ENCODE measurements around the gene CAMK1D. TPM values are rescaled to one million over a fixed set of nuclear protein-coding genes. Genes with fewer than 3 reads are reported as not detected.

The CAMK1D gene
- total and polyA plus RNA-seq, 2 donors (not counting 3 experiments of a cell fraction or from before 2014, with no cell fraction given) = 0.37 to 4.2 TPM

GRCh38 chr10:12792889-12793556 is 443.7 kb downstream of the CAMK1D start:
- no peak for TF ChIP-seq EZH2 (IDR thresholded peaks at IDR 0.05; ENCODE audit: borderline replicate concordance, low read depth, low read length, severe bottlenecking)
- no peak for TF ChIP-seq CTCF (IDR thresholded peaks at IDR 0.05; ENCODE audit: extremely low read depth in 1 of 2, insufficient read depth in 1 of 2, low read depth in 1 of 2, low read length in 2 of 2)
- TF ChIP-seq GATA2 (IDR thresholded peaks at IDR 0.05; ENCODE audit: insufficient read depth, insufficient read length, low read depth, low read length) = no peak
- TF ChIP-seq JUN (IDR thresholded peaks at IDR 0.05; ENCODE audit: borderline replicate concordance, insufficient read depth, insufficient read length, low read depth) = no peak
- no peak for TF ChIP-seq POLR2A (IDR thresholded peaks at IDR 0.05; ENCODE audit: low read depth, low read length)
- no peak for TF ChIP-seq MYC (IDR thresholded peaks at IDR 0.05; ENCODE audit: low read depth, low read length)
- TF ChIP-seq POLR2AphosphoS5 (IDR thresholded peaks at IDR 0.05; ENCODE audit: insufficient read depth, low read depth, low read length) = no peak
- TF ChIP-seq, protein P1, sequence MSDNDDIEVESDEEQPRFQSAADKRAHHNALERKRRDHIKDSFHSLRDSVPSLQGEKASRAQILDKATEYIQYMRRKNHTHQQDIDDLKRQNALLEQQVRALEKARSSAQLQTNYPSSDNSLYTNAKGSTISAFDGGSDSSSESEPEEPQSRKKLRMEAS (IDR thresholded peaks at IDR 0.05; ENCODE audit: insufficient read depth, insufficient read length) = no peak
- no peak for TF ChIP-seq FOS (IDR thresholded peaks at IDR 0.05; ENCODE audit: borderline replicate concordance, insufficient read depth, low read length)
- H2AFZ ChIP-seq (ENCODE audit: low read depth, low read length) = no peak overlapping the region
- no peaks in the 10 kb centered on the region for H3K9me1 ChIP-seq (replicated peaks; ENCODE audit: control insufficient read depth, extremely low read depth, insufficient read depth, low read length)
- CTCF ChIA-PET = interaction anchor here (1.5 kb wide), 1 partner anchor 11 kb away, joined by 6 read pairs; no protein-coding TSS in a partner anchor
- no peaks in the 10 kb centered on the region for H3K36me3 ChIP-seq (ENCODE audit: control insufficient read depth in 2 of 2, extremely low read depth in 1 of 2, insufficient read depth in 2 of 2, low read length in 2 of 2)
- no peak overlapping the region for H3K9ac ChIP-seq (replicated peaks; ENCODE audit: extremely low read depth, insufficient read depth, low read length)
- H3K9me3 ChIP-seq (replicated peaks; ENCODE audit: control insufficient read depth, insufficient read depth, low read length) = no peaks in the 10 kb centered on the region
- BruUV-seq (replicated peaks) = no TSS peak
- H3K79me2 ChIP-seq (ENCODE audit: control insufficient read depth, insufficient read depth, low read length) = no peaks in the 10 kb centered on the region
- dilution Hi-C loops (cut with MboI; ENCODE audit: extremely low pct_ligation_motif_present, low sequenced_read_pairs) (no loop called here), intact Hi-C loops (cut with micrococcal nuclease) (no loop called here)
- DNase-seq (ENCODE audit: low read depth, low spot score) = no peak
- no peaks in the 10 kb centered on the region for H4K20me1 ChIP-seq (replicated peaks; ENCODE audit: control insufficient read depth, extremely low read depth, insufficient read depth, low read length)
- no peaks in the 10 kb centered on the region for H3K4me1 ChIP-seq (ENCODE audit: control insufficient read depth, extremely low read depth, insufficient read depth, low read length)
- H3K4me3 ChIP-seq (replicated peaks in 1 of 3; ENCODE audit: insufficient read depth in 1 of 3, low read depth in 1 of 3, low read length in 3 of 3) = no peak overlapping the region
- no peak overlapping the region for H3K27ac ChIP-seq (ENCODE audit: insufficient read depth, low read depth, low read length)
- POLR2A ChIA-PET = no interaction called here
- no peaks in the 10 kb centered on the region for H3K27me3 ChIP-seq (ENCODE audit: control insufficient read depth in 2 of 2, insufficient read depth in 2 of 2, low read length in 2 of 2)
- no peak overlapping the region for H3K4me2 ChIP-seq (ENCODE audit: insufficient read depth, low read length)
- FAIRE-seq = no peak

All from endothelial cell of umbilical vein (primary cell).